ENCODE measurements around the gene CCDC197.
A peak's percentile ranks its signal among the peaks of the same experiment; 100 is the strongest.

Gene CCDC197

DNA sequence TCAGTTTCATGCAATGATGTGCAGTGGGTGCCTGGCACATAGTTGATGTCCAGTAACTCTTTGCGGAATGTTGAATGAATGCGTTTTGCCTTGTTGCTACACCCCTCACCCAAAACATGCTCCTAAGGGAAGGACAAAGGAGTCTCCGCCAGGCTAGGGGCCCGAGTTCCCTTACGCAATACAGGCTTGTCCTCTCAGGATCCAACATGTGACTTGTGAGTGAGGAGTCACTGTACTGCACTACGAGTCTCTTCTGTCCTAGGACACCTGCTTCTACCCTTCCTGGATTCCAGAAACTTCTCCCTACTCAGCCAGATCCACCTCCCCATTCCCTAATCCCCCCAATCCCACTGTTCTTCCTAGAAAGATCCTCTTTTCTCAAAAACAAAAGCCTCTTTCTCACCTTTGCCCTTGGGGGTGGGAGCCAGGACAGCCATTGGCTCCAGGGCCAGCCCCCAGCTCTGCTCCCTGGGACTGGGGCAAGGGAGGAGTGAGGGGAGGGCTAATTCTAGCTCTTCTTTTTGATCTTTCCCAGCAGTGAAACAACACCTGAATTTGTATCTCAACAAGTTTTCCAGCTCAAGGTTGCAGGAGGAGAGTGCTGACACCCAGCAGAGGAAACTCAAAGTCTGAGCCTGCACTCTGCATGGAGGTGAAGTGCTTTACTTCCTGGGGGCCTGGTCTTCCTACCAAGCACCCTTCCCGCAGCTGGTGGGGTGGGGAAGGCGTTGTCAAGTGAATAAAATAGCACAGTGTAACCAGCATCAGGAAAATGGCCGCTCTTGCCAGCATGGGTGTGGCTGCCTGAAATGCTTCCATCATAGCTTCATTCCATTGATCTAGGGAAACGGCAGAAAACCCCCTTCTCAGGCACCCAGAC is 25.7 kb downstream of the CCDC197 start:
- Histone ChIP-seq H3K4me3 (no peak overlapping the region), H3K27ac (no peak overlapping the region)
- TF ChIP-seq, protein P1, sequence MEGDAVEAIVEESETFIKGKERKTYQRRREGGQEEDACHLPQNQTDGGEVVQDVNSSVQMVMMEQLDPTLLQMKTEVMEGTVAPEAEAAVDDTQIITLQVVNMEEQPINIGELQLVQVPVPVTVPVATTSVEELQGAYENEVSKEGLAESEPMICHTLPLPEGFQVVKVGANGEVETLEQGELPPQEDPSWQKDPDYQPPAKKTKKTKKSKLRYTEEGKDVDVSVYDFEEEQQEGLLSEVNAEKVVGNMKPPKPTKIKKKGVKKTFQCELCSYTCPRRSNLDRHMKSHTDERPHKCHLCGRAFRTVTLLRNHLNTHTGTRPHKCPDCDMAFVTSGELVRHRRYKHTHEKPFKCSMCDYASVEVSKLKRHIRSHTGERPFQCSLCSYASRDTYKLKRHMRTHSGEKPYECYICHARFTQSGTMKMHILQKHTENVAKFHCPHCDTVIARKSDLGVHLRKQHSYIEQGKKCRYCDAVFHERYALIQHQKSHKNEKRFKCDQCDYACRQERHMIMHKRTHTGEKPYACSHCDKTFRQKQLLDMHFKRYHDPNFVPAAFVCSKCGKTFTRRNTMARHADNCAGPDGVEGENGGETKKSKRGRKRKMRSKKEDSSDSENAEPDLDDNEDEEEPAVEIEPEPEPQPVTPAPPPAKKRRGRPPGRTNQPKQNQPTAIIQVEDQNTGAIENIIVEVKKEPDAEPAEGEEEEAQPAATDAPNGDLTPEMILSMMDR (IDR thresholded peaks at IDR 0.05) = no peak
- no peak for DNase-seq (ENCODE audit: low spot score)

DNA sequence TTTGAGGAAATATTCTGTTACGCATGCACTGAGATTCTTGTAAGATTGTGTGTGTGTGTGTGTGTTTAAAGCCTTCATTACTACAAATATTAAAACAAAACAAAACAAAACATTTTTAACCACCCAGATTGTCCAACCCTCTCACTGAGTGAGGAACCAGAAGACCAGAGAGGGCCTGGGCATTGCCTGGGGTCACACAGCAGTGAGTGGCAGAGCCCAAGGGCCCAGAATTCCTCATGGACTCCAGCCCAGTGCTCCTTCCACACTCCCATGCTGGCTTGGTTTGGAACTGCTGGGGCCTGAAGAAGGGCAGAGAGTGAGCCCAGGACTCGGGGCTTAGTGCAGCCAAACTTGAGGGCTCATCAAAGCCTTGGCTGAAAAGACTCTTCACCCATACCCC is 27.4 kb downstream of the CCDC197 start:
- no peak overlapping the region for H3K27ac ChIP-seq
- TF ChIP-seq, protein P1 (IDR thresholded peaks at IDR 0.05) = no peak
- DNase-seq (ENCODE audit: low spot score) = no peak
- no peak overlapping the region for H3K4me3 ChIP-seq

DNA sequence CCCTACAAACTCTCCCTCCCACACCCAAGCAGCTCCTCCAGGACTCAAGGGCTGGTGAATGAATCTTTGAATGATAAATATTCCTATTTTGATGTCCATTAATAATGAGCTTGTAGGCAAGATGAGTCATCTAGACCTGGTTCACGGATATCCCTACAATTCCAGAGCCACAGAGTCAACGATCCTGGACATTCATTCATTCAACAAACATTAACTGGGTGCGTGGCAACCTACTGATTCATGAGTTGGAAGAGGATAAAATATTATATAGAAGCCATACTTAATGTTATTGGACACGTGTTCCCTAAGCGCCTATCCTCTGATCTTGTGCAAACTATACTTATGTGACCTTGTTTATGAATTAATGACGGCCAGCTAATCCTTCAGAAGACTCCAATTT is 28.6 kb downstream of the CCDC197 start:
- TF ChIP-seq, protein P1 (IDR thresholded peaks at IDR 0.05) = no peak
- H3K27ac ChIP-seq = no peak overlapping the region
- no peak for DNase-seq (ENCODE audit: low spot score)
- H3K4me3 ChIP-seq = peak overlapping the region; percentile 85

DNA sequence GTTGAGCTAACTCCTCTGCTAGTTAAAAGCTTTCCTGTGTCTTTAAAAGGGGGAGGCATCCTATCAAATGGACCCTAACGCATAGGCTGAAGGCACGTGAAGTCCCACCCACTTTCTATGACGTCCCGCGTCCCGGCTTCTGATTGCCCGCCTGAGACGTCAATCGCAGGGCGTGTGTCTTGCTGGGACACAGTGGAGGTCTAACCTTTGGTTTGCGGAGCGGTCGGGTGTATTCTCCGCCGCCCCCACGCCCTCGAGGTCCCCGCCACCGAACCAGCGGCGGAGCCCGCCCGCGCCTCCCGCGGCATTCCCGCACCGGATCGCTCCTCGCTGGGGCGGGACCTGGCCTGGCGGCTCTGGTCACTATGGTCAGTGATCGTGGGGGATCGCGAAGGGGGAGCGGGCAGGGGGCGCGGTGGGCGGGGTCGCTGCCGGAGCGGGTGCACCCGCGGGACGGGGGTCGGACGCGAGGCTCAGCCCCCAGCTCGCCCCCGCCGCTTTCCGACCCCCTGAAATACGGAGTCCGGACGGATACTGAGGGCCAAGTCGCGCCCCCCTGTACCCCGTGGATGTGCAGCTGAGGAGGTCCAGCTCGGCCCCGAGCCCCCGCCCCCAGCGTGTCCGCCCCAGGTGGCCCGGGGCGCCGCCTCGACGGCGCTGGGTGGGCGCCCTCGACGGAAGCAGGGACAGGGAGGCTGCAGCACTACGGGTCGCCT is 29.2 kb downstream of the CCDC197 start, which contains the start of gene OTUB2:
OTUB2 (plus strand) TSS at position 168 of the 716 bp plus-strand sequence; CDS start at position 366, 198 bp downstream.
- DNase-seq (ENCODE audit: low spot score) = peak; percentile 98
- TF ChIP-seq, protein P1 (IDR thresholded peaks at IDR 0.05) = no peak
- Histone ChIP-seq H3K27ac (no peak within 1 kb of the TSS), H3K4me3 (peak within 1 kb of the TSS; percentile 85)

DNA sequence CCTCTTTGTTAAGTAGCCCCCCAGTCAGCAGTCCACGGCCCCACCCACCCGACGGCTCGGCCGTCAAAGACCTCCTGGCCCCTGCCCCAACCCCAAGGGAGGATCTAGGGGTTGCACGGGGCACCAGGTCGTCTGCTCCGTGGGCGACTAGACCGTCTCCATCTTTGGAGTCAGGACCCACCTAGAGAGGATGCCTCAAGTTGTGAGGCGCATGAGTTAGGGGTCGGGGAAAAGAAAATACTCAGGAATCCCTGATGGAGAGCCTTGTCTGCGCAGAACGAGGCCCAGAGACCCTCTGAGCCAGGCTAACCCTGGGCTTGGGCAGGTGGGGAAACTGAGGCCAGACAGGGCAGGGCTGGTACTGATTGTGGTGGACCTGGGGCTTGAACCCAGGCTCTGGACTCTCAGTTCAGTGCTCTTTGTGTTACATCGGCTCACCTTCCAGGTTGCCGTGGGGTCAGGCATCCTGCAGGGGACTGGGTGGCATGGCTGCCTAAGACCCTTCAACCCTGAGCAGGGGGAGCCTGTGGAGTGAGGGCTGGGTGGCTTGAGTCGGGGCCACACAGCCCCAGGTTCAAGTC is 29.9 kb downstream of the CCDC197 start:
- no peak overlapping the region for H3K27ac ChIP-seq
- peak overlapping the region; percentile 85 for H3K4me3 ChIP-seq
- no peak for DNase-seq (ENCODE audit: low spot score)
- TF ChIP-seq, protein P1 (IDR thresholded peaks at IDR 0.05) = no peak

DNA sequence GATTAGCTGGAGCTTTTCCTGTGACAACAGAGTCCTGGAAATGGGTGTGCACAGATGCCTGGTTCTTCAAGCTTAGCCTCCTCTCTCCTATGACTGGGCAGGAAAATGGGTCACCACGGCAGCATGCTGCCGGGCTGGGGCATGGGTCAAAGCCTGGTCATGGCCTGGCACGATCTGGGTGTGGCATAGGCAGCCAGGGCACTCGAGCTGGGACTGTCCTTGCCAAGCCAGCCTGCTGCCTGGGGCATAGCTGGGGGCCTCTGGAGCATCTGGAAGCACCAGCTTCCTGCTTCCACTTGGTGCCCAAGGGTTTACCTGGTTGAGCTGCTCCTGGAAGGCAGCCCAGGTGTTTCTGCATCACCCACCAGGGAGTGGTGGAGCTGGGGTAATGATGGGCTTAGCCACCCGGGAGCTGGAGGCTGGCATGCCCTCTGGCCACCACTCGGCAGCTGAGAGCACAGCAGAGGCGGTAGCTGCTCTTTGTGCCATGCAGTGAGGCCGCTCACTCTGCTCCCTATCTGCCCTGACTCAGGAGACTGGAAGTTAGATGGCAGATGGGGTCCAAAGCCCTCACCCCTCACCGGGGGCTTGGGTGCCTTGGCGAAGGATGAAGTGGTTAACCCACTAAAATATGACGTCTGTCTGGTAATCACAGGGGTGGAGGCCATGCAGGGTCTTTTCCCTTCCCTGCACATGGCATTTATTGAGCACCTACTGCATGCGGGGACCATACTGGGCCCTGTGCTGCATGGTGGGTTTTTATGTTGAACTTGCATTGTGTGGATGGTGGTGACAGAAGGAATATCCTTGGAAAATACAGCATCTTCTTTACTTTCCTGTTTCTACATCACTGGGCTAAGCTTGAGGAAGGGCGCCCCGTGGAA is 30.7 kb downstream of the CCDC197 start:
- Histone ChIP-seq H3K27ac (no peak overlapping the region), H3K4me3 (no peak overlapping the region)
- no peak for DNase-seq (ENCODE audit: low spot score)
- TF ChIP-seq, protein P1 (IDR thresholded peaks at IDR 0.05) = no peak
